Measurements from ENCODE around the gene CELF4. TPM values are rescaled to one million over a fixed set of nuclear protein-coding genes. Genes with fewer than 3 reads are reported as not detected.

Gene CELF4
- total and polyA plus RNA-seq, 10 of the 15 experiments (the other 5 are each of a cell fraction or from before 2014, with no cell fraction given): 0.03 to 0.32 TPM; not detected in 8

- no peaks in the 10 kb centered on the region for H3K79me2 ChIP-seq (ENCODE audit: control insufficient read depth, insufficient read depth, low read length)
- BruUV-seq (replicated peaks): no TSS peak
- no peaks in the 10 kb centered on the region for H3K9me3 ChIP-seq (replicated peaks; ENCODE audit: control insufficient read depth, insufficient read depth, low read length)
- no peak overlapping the region for H3K4me2 ChIP-seq (ENCODE audit: control insufficient read depth, insufficient read depth)
- FAIRE-seq (no peak), DNase-seq (ENCODE audit: low read depth, low spot score) (no peak), ATAC-seq (no peak)
- intact Hi-C loops (cut with micrococcal nuclease; ENCODE audit: unreplicated experiment) (no loop called here), in situ Hi-C loops (cut with MboI) (no loop called here)
- H2AFZ ChIP-seq (ENCODE audit: control insufficient read depth, low read depth, low read length): no peak overlapping the region
- RAD21 ChIA-PET (ENCODE audit: unreplicated experiment): no interaction called here
- 40% methylated on average over 27 of the region's 27 CpGs for WGBS (ENCODE audit: insufficient coverage, insufficient replicate concordance, low lambda C conversion rate, missing lambda C conversion rate)
- no peaks in the 10 kb centered on the region for H3K4me1 ChIP-seq (ENCODE audit: control insufficient read depth, insufficient read depth, low read length)
- H4K20me1 ChIP-seq (ENCODE audit: control insufficient read depth, insufficient read depth): no peaks in the 10 kb centered on the region
- no peaks in the 10 kb centered on the region for H3K36me3 ChIP-seq (ENCODE audit: control insufficient read depth in 2 of 2, insufficient read depth in 2 of 2, low read length in 1 of 2)
- no peak overlapping the region for H3K9ac ChIP-seq (ENCODE audit: control insufficient read depth, insufficient read depth, low read length)
- no peaks in the 10 kb centered on the region; a peak in 1 of 4 replicates for H3K27me3 ChIP-seq (replicated peaks in 1 of 2; ENCODE audit: control insufficient read depth in 2 of 2, insufficient read depth in 2 of 2, low read length in 1 of 2)
- POLR2A ChIA-PET: no interaction called here
- CTCF ChIA-PET: no interaction called here
- H3K4me3 ChIP-seq: no peak overlapping the region
- SMC1A ChIA-PET (ENCODE audit: uncharacterized antibody, unreplicated experiment): no interaction called here
- no peak overlapping the region for H3K27ac ChIP-seq (ENCODE audit: control insufficient read depth, insufficient read depth)
- TF ChIP-seq ZBED1 (IDR thresholded peaks at IDR 0.05; ENCODE audit: borderline replicate concordance) (no peak), CUX1 (IDR thresholded peaks at IDR 0.05; ENCODE audit: insufficient replicate concordance, low read depth, low read length) (no peak), FOXK2 (IDR thresholded peaks at IDR 0.05) (no peak), RELA (IDR thresholded peaks at IDR 0.05; ENCODE audit: borderline replicate concordance, partially characterized antibody) (no peak), HSF1 (IDR thresholded peaks at IDR 0.05; ENCODE audit: low read depth, low read length) (no peak), IRF5 (IDR thresholded peaks at IDR 0.05; ENCODE audit: borderline replicate concordance) (no peak), CEBPZ (IDR thresholded peaks at IDR 0.05; ENCODE audit: low read depth, low read length) (no peak), ATF2 (IDR thresholded peaks at IDR 0.05; ENCODE audit: low read length) (no peak), BCL11A (IDR thresholded peaks at IDR 0.05; ENCODE audit: low read depth, low read length) (no peak)
Observed at GRCh38 chr18:37336568-37337285, 228.9 kb downstream of the CELF4 start.

All from GM12878 (cell line).